ENCODE measurements around the gene ABCG1. TPM values are rescaled to one million over a fixed set of nuclear protein-coding genes. Genes with fewer than 3 reads are reported as not detected.

Gene ABCG1
- total and polyA plus RNA-seq, 8 donors, result 3.1 to 65.9 (median 15.6) TPM

DNA sequence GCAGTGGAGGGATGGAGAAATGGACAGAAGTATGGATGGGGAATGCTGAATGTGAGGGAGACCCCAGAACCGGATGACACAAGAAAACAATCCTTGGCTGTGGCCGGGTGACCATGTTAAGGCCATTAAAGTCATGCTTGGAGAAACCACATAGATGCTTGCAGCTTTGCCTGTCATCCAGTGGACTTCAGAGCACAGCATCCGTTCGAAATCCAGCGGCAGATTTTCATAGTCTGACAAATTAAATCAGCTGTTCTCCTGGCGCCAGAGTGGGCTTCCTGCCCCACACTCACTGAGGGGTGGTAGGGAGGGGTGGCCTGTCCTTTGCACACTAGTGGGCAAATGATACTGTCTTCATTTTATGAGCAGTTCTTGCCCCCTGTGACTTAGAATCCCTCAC is 35.1 kb downstream of the ABCG1 start:
- WGBS, 5 donors, result 67 to 81% (median 75%) methylated on average over 6 of the region's 6 CpGs
- TF ChIP-seq EP300 (IDR thresholded peaks at IDR 0.05) (no peak), CTCF (IDR thresholded peaks at IDR 0.05) (no peak), POLR2A (IDR thresholded peaks at IDR 0.05) (no peak), POLR2AphosphoS5 (IDR thresholded peaks at IDR 0.05) (no peak)
- H3K27ac ChIP-seq, result no peak overlapping the region
- H3K9me3 ChIP-seq, result no peaks in the 10 kb centered on the region
- DNase-seq, result no peak
- H3K36me3 ChIP-seq, result no peaks in the 10 kb centered on the region
- intact Hi-C loops (cut with DNase I; ENCODE audit: low total_unique reads), result loop anchor here (5.0 kb wide), 1 partner anchor 107 kb away; no protein-coding TSS in a partner anchor
- no peaks in the 10 kb centered on the region for H3K27me3 ChIP-seq
- no peak overlapping the region for H3K4me3 ChIP-seq
- peaks cover 0 to 26% (median 12%) of the 10 kb centered on the region in 4 donors for H3K4me1 ChIP-seq

GRCh38 chr21:42254651-42255601 is 36.0 kb downstream of the ABCG1 start:
- Histone ChIP-seq H3K9me3 (no peaks in the 10 kb centered on the region), H3K27ac (no peak overlapping the region), H3K4me1 (peaks cover 0 to 33% (median 15%) of the 10 kb centered on the region in 4 donors), H3K27me3 (no peaks in the 10 kb centered on the region), H3K4me3 (no peak overlapping the region), H3K36me3 (no peaks in the 10 kb centered on the region)
- no peak for DNase-seq
- 81 to 88% (median 85%) methylated on average over 15 to 17 of the region's 17 CpGs for WGBS, 5 donors
- no peak for TF ChIP-seq POLR2AphosphoS5 (IDR thresholded peaks at IDR 0.05)
- no peak for TF ChIP-seq POLR2A (IDR thresholded peaks at IDR 0.05)
- no peak for TF ChIP-seq EP300 (IDR thresholded peaks at IDR 0.05)
- TF ChIP-seq CTCF (IDR thresholded peaks at IDR 0.05), result no peak
- intact Hi-C loops (cut with DNase I; ENCODE audit: low total_unique reads), result loop anchor here (5.0 kb wide), 2 partner anchors 93 to 108 kb away; no protein-coding TSS in a partner anchor

- Histone ChIP-seq H3K4me1 (peaks cover 0 to 34% (median 13%) of the 10 kb centered on the region in 4 donors), H3K9me3 (no peaks in the 10 kb centered on the region), H3K4me3 (no peak overlapping the region), H3K27me3 (no peaks in the 10 kb centered on the region), H3K36me3 (no peaks in the 10 kb centered on the region), H3K27ac (no peak overlapping the region)
- TF ChIP-seq EP300 (IDR thresholded peaks at IDR 0.05) (no peak), POLR2AphosphoS5 (IDR thresholded peaks at IDR 0.05) (no peak), POLR2A (IDR thresholded peaks at IDR 0.05) (no peak), CTCF (IDR thresholded peaks at IDR 0.05) (no peak)
- intact Hi-C loops (cut with DNase I; ENCODE audit: low total_unique reads), result loop anchor here (5.0 kb wide), 1 partner anchor 94 kb away; no protein-coding TSS in a partner anchor
- 91 to 100% (median 93%) methylated on average over 3 to 4 of the region's 4 CpGs for WGBS, 5 donors
- DNase-seq, result no peak
Observed at GRCh38 chr21:42255825-42256224, 36.9 kb downstream of the ABCG1 start.

GRCh38 chr21:42256316-42256715 is 37.4 kb downstream of the ABCG1 start:
- WGBS, 5 donors, result 93 to 96% (median 95%) methylated on average over 3 to 4 of the region's 4 CpGs
- Histone ChIP-seq H3K27me3 (no peaks in the 10 kb centered on the region), H3K4me1 (peaks cover under 1 to 39% (median 17%) of the 10 kb centered on the region in 4 donors), H3K27ac (no peak overlapping the region), H3K9me3 (no peaks in the 10 kb centered on the region), H3K36me3 (no peaks in the 10 kb centered on the region), H3K4me3 (no peak overlapping the region)
- TF ChIP-seq POLR2AphosphoS5 (IDR thresholded peaks at IDR 0.05) (no peak), POLR2A (IDR thresholded peaks at IDR 0.05) (no peak), CTCF (IDR thresholded peaks at IDR 0.05) (no peak), EP300 (IDR thresholded peaks at IDR 0.05) (no peak)
- no peak for DNase-seq
- intact Hi-C loops (cut with DNase I; ENCODE audit: low total_unique reads), result loop anchor here (5.0 kb wide), 1 partner anchor 94 kb away; no protein-coding TSS in a partner anchor

Measured in stomach (tissue), 9 donors.